GM19193 (cell line): ENCODE measurements around the gene PFDN2.

Experiments
- POLR2A ChIP-seq: IDR thresholded peaks from 4 replicates; pipeline ENCODE4 v1.6.1; 2011; ENCODE audit not compliant: insufficient read depth, insufficient read length; ENCODE audit errors: extremely low read depth

Gene PFDN2

DNA sequence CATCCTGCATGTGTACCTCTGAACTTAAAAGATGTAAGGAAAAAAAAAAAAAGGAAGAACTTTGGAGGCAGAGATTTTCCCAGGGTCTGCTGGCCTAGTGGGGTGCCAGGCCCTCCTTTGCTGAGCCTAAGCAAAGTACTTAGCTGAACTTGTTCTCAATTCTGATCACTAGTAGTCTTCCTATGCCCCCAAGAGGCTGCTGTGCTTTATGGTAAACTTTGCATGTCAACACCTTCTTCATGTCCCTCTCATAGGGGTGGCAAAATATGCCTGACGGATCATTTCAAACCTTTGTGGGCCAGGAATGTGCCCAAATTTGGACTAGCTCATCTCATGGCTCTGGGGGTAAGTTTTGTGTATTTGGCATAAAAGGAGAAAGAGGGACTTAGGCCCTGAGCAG lies 40.0 kb upstream of the PFDN2 start:
- TF ChIP-seq POLR2A: no peak

DNA sequence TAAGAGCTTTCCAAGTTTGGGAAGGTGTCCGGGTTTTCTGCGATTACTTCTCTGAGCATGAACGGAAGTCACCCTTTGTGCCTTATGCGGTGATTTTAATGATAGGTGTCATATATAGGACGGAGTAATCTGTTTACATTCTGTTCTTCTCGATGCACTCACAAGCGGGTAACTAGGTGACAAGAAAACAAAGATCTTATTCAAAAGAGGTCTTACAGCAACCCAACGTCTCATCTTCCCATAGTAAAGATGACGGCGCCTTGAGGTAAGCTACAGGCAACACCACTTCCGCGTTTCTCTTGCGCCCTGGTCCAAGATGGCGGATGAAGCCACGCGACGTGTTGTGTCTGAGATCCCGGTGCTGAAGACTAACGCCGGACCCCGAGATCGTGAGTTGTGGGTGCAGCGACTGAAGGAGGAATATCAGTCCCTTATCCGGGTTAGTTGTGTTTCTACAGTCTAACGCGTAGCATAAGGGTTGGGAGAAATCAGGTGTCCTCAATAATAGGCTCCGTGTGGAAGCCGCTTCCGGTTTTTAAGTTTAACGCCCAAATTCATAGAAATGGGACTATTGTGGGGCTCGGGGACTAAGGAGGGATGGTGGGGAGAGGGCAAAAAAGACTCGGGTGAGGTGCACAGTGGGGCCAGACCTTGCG lies 36.0 kb upstream of the PFDN2 start, which contains the start of gene UFC1:
Gene UFC1 (plus strand): TSS at position 297 of the 656 bp plus-strand sequence. CDS start 20 bp downstream, at position 317.
- TF ChIP-seq POLR2A: peak; percentile 93

DNA sequence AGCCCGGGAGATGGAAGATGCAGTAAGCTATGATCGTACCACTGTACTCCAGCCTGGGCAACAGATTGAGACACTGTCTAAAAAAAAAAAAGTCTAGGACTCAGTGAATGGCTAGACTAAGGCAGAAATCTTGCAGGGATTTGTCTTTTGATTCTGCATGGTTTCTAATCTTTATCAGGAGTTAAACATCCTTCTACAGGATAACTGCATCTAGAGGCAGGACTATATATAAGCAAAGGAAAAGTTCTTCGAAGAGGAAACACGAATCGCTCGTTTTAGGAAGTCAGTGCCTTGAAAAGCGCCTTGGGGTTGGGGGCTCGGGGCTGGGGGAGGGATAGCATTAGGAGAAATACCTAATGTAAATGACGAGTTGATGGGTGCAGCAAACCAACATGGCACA lies 35.3 kb upstream of the PFDN2 start:
- TF ChIP-seq POLR2A: no peak

DNA sequence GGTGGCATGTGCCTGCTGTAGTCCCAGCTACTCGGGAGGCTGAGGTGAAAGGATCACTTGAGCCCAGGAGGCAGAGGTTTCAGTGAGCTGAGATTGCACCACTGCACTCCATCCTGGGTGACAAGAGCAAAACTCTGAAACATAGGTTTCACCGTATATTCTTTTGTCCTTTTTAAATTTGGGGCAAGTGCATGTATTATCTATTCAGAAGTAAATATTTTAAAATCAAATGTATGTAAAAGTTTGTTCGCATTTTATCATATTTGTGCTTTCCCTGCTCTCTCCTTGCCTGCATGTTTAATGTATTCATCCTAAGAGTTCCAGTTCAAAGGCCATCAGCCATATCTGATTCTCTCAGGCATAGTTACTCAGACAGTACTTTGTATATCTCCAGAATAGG lies 28.0 kb upstream of the PFDN2 start:
- no peak for TF ChIP-seq POLR2A

DNA sequence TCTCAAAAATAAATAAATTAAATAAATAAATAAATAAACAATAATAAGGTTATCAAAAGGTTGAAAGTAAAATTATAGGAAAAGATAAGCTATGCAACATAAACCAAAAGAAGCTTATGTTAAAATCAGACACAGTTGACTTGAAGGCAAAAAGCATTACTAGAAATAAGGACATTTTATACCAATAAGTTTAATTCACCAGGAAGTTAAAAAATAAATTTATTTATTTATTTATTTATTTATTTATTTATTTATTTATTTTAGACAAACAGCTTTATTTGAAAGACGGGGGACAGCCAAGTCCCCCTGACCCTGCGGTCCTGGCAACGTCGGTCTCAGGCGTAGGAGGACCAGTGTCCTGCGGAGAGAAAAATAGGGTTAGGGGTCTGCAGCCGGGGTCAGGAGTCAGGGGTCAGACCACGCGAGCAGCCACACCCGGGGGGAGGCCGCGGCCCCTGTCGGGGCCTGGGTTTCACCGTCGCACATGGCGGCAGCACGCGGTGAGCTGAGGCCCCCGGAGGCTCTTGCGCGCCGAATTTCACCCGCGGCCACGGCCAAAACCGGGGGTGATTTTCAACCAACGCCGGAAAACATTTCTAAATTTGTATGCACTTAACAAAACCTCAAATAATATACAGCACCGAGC lies 23.0 kb upstream of the PFDN2 start:
- TF ChIP-seq POLR2A: no peak

DNA sequence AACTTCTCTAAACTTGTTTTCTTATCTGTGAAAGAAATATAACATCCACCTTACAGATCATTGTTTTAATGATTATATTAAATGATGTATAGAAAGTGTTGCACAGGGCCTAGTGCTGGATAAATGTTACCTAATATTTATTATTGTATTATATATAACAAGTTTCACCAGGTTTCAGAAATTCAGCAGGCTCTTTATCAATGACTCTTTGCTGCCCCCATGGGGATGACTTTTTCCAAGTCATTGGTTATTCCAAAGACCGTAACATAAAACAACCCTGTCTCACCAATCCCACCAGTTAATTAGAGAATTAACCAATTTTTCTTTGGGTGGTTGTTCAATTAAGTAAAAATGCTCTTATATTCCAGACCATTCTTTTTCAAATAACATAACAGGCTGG lies 21.9 kb upstream of the PFDN2 start:
- no peak for TF ChIP-seq POLR2A

DNA sequence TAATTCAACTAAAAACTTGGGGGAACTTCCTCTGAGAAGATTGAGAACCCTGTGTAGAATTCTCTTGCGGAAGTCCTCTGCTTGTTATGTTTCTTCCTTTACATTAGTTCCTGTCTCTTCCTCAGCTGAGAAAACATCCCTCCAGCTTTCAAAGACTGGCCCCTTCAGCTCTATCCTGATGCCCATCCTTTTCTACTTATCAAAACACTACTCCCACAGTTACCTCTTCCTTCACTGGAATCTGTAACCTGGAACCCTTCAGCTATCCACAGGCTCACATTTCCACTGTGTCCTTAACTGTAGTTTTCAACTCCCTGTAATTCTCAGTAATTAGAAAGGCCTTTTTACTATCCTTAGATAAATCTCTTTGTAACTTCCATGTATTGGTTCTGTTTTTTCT lies 20.6 kb upstream of the PFDN2 start:
- no peak for TF ChIP-seq POLR2A

DNA sequence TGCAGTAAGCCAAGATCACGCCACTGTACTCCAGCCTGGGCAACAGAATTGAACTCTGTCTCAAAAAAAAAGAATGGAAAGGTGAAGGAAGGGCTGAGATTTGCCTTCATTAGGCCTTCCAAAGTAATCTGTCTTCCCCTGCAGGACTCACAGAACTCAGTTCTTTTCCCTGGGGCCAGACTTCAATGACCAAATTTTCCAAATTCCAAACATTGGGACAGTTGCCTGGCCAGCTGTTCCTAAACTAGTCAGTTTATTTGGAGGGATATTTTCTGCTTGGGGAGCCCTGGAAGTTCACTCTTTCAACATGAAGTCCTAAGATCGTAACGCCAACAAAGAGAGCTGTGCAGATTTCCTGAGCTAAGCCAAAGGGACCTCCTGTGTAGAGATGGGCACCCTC lies 20.0 kb upstream of the PFDN2 start:
- no peak for TF ChIP-seq POLR2A

DNA sequence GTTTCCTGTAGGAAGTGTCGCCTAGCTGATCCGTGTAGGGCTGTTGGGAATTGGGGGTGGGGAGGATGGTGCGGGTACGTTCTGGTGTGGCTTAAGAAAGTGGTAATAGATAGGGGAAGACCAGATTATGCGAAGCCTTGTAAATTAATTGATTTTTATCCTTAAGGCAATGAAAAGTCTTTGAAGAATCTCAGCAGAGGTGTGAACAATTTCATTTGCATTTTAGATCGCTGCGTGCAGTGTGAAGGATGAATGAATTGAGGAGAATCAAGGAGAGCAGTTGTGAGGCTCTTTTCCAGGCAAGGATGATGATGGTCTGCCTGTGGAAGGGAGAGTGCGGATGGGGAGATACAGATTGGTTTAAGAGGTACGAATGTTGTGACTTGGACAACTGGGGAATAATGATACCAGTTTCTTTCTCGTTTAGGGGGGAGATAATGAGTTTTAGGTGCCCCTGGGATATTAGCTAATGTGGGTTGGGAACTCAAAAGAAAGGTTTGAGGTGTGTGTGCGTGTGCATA lies 15.4 kb upstream of the PFDN2 start:
- no peak for TF ChIP-seq POLR2A

DNA sequence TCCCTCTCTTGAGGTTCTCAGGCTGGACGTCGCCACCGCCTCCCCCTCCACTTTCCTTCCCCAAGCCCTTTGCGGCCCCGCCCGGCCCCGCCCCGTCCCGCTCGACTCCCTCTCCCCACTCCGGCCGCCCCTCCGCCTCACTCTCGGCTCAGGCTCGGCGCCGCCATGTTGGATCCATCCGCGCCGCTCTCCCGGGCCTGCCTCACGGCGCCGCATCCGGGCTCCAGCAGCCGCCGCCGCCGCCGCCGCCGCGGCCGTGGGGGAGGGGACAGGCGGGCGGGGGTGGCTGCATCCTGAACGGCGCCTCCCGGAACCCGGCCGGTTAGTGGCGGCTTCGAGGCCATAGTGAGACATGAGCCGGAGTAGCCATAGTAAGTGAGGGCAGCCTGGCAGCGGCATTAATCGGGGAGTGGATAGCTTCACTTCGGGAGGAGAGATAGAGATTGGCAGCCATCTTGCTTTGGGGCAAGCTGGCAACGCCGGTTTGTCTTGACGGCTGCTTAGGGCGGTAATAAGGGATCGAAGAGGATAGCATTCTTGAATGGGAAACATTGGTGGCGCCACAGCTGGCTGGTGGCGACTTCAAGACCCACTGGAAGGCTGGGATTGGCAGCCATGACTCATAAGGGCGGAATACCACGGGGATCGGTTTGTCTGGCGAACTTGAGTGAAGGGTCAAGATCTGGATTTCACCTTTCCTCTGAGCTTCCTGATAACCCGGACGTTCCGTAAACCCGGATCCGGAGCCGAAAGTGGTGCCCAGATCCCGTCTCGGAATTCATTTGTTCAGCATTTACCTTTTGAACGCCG lies 14.8 kb upstream of the PFDN2 start, which contains the start of gene DEDD:
Gene DEDD (minus strand): TSS at position 258 of the 810 bp plus-strand sequence. CDS start 8,205 bp downstream, outside the sequence.
- TF ChIP-seq POLR2A: peak; percentile 63

DNA sequence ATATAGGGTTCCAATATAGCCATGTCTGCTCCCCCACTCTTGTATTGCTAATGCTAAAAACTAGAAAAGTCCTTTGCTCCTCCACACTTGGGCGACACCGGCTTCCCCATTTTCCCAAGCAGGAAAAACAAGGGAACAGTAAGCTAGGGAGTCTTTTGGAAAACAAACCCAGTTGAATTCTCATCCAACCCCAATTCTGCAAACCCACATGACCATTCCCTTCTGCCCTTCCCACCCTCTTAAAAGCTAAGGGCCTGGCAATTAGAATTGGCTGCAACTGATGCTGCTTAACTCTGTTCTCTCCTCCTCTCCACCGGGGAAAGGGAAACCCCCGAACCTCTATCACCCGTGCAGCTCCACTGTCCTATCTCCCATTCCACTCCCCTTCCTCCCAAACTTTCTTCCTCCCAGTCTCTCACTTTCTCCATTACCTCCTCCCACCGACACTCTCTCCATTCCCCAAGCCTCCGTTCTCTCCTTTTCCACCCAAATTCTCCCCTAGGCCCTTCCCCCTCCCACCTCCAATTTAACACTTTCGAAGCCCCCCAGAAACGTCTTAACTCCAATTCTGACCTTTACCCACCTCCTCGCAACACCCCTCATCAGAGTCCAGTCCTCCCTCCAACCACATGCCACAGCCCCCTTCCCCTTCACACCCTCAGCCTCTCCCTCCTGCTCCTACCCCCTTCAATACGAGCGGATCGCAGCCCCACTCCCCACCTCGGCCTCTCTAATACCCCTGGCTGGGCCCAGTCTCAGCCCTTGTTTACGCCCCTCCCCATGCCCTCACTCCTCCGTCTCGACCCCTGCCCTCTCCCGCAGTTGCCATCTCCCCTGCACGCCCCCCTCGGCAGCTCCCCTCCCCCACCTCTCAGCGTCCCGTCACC lies 13.9 kb upstream of the PFDN2 start:
- TF ChIP-seq POLR2A: no peak

DNA sequence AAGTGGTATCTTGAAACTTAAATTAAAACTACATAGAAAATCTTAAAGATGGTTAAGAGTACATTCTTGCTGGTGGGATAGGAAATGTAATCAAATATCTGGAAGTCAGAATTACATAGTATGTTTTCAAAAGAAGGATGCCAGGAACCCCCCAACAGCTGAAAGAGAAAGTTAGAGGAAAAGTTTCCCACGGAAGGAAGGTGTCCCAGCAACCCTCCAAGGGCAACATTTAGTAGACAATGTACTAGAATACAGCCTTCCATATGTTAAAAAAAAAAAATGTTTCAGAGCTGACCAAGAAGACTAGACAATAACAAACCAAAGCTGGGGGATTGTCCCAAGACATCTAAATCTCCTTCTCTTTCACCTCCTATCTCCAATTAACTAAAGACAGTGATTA lies 12.4 kb upstream of the PFDN2 start:
- TF ChIP-seq POLR2A: no peak

DNA sequence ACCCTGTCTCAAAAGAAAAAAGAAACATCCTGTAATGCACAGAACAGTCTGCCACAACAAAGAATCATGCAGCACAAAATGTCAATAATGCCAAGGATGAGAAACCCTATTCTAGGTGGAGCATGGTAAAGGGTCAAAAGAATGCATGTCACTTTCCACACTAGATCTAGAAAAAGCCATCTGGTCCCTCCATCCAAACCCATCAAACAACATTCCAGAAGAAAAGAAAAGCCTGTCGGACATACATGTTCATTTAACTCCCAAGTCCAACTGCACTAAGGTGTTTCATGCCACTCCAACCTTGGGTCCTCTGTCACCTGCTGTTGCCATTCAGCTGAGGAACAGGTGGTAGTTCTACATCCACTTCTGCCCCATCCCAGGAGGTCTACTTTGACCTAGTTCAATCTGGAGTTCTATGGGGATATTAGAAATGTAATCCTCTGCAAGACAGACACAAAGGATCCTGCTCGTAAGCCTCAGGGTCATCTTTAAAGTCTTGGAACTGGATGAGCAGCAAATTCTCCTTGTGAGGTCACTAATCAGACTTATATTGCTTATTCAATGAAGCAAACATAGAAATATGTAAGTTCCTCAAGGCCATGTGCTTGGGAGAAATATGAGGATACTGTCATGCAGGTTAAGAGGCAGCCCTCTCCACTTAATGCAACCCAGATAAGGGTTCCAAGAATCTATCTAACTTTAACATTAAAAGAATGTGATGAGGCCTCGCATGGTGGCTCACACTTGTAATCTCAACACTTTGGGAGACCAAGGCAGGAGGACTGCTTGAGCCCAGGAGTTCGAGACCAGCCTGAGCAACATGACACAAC lies 11.0 kb upstream of the PFDN2 start:
- TF ChIP-seq POLR2A: no peak

DNA sequence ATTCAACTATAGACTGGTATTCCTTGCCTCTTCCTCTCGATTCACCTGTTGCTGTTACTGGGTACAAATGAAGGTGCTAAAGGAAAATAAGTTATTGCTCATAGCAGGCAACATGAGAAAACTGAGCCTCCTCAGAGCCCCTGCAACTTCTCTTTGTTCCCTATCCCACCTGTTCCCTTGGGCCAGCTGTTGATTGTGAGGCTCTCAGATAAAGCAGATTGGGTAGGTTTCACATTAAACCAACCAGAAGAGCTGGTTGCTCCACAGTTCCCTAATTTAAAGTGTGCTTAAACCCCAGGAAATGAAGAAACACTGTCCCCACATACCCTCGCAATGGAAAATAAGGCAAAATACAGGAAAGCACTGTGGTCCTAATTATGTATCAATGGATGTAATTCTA lies 9.8 kb upstream of the PFDN2 start:
- no peak for TF ChIP-seq POLR2A

DNA sequence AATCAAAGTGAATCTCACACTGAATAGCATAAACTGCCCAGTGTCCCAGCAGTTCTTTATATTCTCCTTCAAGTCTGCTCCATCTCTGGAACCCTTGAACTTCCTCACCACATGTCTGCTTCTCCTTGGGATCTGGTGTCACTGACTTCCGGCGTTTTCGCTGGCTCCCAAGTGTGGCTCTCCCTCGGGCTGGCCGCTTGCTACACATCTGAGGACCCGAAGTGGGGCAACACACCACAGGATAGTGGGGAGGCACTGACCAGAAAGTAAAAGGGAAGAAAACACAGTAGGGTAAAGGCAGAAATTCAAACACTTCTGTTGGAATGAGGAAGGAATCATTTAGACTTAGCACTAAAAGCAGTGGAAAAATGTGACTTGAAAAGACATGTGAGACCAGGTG lies 5.1 kb upstream of the PFDN2 start:
- TF ChIP-seq POLR2A: no peak
